GM12891 (cell line): ENCODE measurements around the gene RBFOX1.

Source experiments
- POLR2A ChIP-seq: IDR thresholded peaks from 2 replicates; pipeline ENCODE4 v1.6.1; 2011; ENCODE audit warnings: low read depth, low read length, control low read depth
- TAF1 ChIP-seq: IDR thresholded peaks from 2 replicates; pipeline ENCODE4 v1.6.1; 2011; ENCODE audit warnings: low read depth, low read length, control low read depth

DNA sequence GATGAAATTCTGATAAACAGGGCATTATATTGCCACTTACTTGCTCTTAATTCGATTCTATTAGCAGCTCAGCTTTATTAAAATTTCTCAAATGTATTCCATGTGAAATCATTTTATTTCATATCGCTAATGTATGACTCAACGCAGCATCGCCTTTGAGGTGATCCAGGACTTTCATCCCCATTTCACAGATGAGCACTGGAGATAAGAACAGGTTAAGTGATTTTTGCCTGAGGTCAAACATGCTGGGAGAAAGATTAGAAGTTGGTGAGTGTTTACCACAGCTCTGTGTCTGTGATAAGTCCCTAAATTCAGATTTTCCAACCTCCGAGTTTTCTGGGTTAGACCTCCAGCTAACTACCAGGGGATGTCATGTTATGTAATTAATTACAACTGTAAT is 43.6 kb downstream of the RBFOX1 start:
- TF ChIP-seq TAF1 (no peak), POLR2A (no peak)
